A204.1 (cell line): ENCODE results near the gene SYT1.

Experiments used
- FAIRE-seq: peaks from 2 replicates; lab custom pipeline; 2012; peaks lifted over from hg19 to GRCh38; lab: Jason Lieb, UNC

SYT1 gene

GRCh38 chr12:78891646-78892353 lies 27.2 kb downstream of the SYT1 start:
- no peak for FAIRE-seq

- no peak for FAIRE-seq
These were observed 33.8 kb downstream of the SYT1 start for GRCh38 chr12:78898416-78898815.

- FAIRE-seq = no peak
These were observed 50.3 kb downstream of the SYT1 start for GRCh38 chr12:78914859-78915331.

DNA sequence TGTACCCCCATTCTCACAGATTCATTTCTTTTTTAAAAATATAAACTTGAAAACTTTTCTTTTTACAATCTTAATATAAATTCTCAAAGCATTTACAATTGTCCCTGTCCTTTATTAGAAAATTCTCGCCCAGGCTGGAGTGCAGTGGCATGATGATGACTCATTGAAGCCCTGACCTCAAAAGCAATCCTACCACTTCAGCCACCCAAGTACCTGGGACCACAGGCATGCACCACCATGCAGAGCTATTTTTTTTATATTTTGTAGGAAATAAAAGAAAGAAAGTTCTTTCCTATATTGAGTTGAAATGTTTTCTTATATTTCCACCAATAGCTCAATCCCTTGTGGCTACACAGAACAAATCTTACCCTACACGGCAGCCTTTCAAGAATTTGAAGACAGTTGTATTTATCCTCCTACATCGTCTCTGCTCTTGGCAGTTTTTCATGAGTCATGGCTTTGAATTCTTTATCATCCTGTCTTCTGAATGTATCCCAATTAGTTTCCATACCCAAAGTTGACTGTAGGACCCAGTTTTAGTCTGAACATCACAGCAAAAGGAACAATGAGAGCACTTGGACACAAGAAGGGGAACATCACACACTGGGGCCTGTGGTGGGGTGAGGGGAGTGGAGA lies 52.4 kb downstream of the SYT1 start:
- FAIRE-seq = no peak

- FAIRE-seq = no peak
These were observed 52.9 kb downstream of the SYT1 start for GRCh38 chr12:78917513-78917912.

- FAIRE-seq = no peak
These were observed 53.7 kb downstream of the SYT1 start for GRCh38 chr12:78918268-78918667.

DNA sequence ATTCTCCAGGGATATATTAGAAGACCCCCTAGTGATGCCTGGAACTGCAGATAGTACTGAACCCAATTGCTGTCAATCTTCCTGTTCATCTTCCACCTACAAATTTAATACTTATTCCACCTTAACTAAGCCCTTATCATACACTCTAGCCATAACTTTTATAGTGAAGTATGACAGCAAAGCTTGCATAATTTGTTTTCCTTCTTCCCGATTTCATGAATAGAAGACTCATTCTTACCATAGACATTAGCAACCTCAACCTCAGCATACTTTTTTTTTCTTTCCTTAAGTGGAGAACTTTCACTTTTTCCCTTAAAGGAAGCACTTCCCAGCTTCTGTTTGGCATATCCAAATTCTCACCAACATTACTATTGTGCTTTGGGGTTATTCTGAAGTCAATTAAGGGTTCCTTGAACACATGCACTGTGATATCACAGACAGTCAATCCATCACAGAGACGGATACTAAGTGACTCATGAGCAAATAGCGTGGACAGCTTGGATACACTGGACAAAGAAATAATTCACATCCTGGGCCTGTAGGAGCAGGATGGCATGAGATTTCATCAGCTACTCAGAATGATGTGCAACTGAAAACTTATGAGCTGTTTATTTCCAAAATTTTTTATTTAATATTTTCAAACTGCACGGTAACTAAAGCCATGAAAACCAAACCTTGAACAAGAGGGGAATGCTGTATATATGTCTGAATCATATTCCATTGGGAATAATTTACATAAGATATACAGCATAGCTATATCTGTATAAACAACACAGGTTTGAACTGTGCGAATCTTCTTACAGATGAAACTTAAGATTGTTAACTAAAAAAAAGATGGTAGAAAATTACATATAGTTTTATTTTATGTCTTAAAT lies 63.9 kb downstream of the SYT1 start:
- no peak for FAIRE-seq

GRCh38 chr12:78929075-78929418 lies 64.5 kb downstream of the SYT1 start:
- no peak for FAIRE-seq

GRCh38 chr12:78931466-78931990 lies 67.0 kb downstream of the SYT1 start:
- no peak for FAIRE-seq

DNA sequence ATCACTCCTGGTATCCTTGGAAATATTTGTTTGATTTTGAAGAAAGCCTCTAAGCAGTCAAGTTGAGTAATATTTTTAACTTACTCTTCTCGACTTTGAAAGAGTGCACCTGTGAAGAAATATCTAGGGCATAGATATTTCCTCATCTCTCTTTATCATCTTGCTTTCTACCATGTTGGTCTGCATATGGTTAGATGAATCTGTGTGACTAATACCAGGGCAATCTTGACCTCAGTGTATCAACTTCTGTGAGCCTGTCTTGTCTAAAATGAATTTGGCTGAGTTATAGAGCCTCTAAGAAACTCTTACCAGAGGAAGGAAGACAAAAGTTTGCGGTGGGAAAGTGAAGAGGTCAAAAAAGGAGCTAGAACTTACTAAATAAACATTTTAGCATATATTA lies 68.4 kb downstream of the SYT1 start:
- FAIRE-seq = no peak

GRCh38 chr12:78938341-78939084 lies 73.9 kb downstream of the SYT1 start:
- FAIRE-seq = no peak

DNA sequence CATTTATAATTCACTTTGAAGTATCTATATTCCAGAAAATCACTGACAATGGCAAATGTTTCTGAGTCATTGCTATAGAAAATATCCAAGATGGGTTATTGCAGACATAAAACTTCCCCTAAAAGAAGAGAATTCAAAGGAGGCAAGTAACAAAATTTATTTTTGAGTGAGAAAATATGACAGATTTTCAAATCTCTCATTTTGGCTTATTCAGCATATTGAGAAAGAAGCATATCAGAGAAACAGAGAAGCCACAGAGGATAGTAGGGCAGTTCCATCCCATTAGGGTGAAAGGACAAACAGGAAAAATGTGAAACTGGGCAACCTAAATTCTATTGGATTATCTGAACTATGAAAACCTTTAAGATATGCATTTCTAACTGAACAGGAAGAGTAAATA lies 85.0 kb downstream of the SYT1 start:
- FAIRE-seq = no peak

DNA sequence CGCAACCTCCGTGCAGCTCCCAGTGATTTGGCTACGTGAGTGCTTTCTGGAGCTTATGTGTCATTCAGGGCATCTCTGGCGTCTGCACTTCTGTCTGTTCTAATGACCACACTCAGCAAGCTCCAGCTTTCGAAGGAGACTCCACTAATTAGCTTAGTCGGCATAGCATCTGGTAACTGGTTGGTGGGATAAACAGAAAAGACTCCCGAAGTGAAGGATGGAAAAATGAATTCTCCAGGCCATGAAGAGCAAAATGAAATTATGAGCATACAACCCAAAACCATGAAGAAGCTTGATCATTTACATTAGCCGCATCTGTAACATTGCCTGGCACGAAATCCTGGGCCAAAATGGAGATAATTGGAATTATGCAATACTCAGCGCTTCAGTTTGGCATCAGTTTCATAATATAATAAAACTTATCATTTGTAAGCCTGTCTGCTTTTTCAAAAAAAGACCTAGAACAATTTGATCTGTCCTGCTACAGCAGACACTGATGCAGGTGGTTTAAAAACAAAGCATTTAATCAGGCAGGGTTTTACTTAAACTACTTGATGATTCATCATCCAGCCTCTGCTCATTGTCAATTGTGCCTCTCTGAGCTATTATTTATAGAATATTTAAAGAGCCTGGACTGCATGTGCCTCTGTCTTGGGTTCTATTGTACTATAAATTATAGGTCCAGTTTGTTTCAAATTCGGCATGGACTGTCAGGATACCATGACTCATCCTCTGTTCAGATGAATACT lies 87.4 kb downstream of the SYT1 start:
- FAIRE-seq = no peak

DNA sequence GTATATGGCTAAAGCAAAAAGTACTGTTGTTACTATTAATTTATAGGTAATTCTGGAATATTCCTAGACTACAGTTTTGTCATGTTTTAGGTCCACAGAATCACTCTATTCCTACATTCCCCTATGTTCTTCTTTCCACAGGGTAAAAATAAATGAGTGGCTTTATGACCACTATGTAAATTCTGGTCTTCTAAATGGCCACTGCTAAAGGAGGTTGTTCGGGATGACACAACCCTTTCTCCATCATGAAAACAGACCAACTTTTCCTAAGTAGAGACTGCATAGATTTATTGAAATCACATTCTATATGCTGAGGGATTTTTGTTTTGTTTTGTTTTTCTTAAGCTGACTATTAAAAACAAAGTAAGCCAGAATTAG lies 88.0 kb downstream of the SYT1 start:
- no peak for FAIRE-seq

- no peak for FAIRE-seq
These were observed 94.4 kb downstream of the SYT1 start for GRCh38 chr12:78958941-78959340.

- FAIRE-seq = no peak
These were observed 95.0 kb downstream of the SYT1 start for GRCh38 chr12:78959556-78959955.

- FAIRE-seq = no peak
These were observed 96.6 kb downstream of the SYT1 start for GRCh38 chr12:78961171-78961570.

GRCh38 chr12:78963439-78964227 lies 99.1 kb downstream of the SYT1 start:
- no peak for FAIRE-seq

DNA sequence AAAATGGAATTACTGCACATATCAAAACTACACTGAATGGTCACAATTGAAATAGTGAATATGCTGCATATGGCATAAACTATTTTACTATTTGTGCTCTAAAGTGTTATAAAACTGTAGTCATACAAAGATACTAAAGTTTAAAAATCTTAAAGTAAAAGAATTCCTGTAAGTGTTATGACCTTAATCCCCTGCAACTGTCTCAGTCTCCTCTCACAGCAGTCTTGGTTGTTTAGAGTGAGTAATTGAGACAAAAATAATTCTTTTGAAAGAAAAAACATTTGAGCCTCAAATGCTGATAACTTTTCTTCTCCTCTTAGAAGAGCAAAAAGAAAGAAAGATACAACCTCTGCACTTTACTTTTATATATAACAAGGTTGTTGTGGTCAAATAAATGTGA lies 99.9 kb downstream of the SYT1 start:
- no peak for FAIRE-seq

DNA sequence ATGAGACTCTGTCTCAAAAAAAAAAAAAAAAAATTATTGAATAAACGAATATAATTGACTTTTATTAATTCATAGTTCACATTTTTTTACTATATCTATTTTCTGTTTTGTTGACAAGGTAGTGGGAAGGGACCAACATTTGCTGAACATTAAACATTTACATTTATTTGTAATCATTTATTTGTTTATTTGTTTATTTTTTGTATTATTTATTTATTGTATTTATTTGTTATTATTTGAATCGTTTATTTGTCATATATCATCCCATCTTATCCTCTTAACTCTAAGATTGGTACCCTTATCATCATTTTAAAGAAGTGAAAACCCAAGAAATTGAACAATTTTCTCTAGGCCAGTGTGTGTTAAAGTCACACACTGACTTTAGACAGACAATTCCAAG lies 101.5 kb downstream of the SYT1 start:
- FAIRE-seq = peak; percentile 25

GRCh38 chr12:78966926-78967325 lies 102.4 kb downstream of the SYT1 start:
- no peak for FAIRE-seq
